ENCODE results near the gene SENP1.

- no peak for TF ChIP-seq EP300 (IDR thresholded peaks at IDR 0.05)
- TF ChIP-seq CTCF (IDR thresholded peaks at IDR 0.05), result no peak
- no peak for TF ChIP-seq POLR2A (IDR thresholded peaks at IDR 0.05)
Measured at GRCh38 chr12:48009471-48009870, 96.4 kb downstream of the SENP1 start.

Data from ovary (tissue), 3 donors.